ENCODE measurements around the gene TCP11L2. TPM values are rescaled to one million over a fixed set of nuclear protein-coding genes. Genes with fewer than 3 reads are reported as not detected.

TCP11L2 gene
- total and polyA plus RNA-seq, 2 of the 13 experiments (the other 11 are each of a cell fraction or from before 2014, with no cell fraction given), result 4.6 to 24.1 TPM

GRCh38 chr12:106269150-106269771, 33.3 kb upstream of the TCP11L2 start:
- H3K9ac ChIP-seq (ENCODE audit: insufficient read depth, low read depth, low read length), result no peak overlapping the region
- DNase-seq (ENCODE audit: low spot score) (no peak), ATAC-seq (no peak), FAIRE-seq (no peak)
- BruUV-seq (replicated peaks), result no TSS peak
- H3K79me2 ChIP-seq (ENCODE audit: insufficient read depth, low read length), result no peaks in the 10 kb centered on the region
- POLR2A ChIA-PET, result no interaction called here
- no peak for TF ChIP-seq RXRB (CRISPR knock-in tag; IDR thresholded peaks at IDR 0.05; ENCODE audit: borderline replicate concordance)
- TF ChIP-seq POLR2G (IDR thresholded peaks at IDR 0.05; ENCODE audit: low read depth, low read length), result no peak
- TF ChIP-seq NFE2 (CRISPR knock-in tag; IDR thresholded peaks at IDR 0.05), result no peak
- no peak for TF ChIP-seq RORA (CRISPR knock-in tag; IDR thresholded peaks at IDR 0.05)
- TF ChIP-seq E2F2 (CRISPR knock-in tag; IDR thresholded peaks at IDR 0.05; ENCODE audit: borderline replicate concordance), result no peak
- TF ChIP-seq GMEB2 (CRISPR knock-in tag; IDR thresholded peaks at IDR 0.05; ENCODE audit: low read depth), result no peak
- no peak for TF ChIP-seq PCBP2 (optimal IDR thresholded peaks at IDR 0.05; ENCODE audit: low read depth, low read length, poor library complexity, severe bottlenecking)
- TF ChIP-seq KAT2B (IDR thresholded peaks at IDR 0.05; ENCODE audit: borderline replicate concordance, low read depth, low read length), result no peak
- no peak for TF ChIP-seq MIER2 (CRISPR knock-in tag; IDR thresholded peaks at IDR 0.05)
- no peak for TF ChIP-seq THAP11 (CRISPR knock-in tag; IDR thresholded peaks at IDR 0.05)
- TF ChIP-seq RBM39 (IDR thresholded peaks at IDR 0.05; ENCODE audit: low read depth, low read length, poor library complexity, severe bottlenecking), result no peak
- TF ChIP-seq AKNA (CRISPR knock-in tag; IDR thresholded peaks at IDR 0.05; ENCODE audit: borderline replicate concordance), result no peak
- TF ChIP-seq ZNF841 (CRISPR knock-in tag; IDR thresholded peaks at IDR 0.05; ENCODE audit: borderline replicate concordance), result no peak
- H4K20me1 ChIP-seq (ENCODE audit: insufficient read depth, low read length), result no peaks in the 10 kb centered on the region
- H3K27ac ChIP-seq (ENCODE audit: extremely low read length, insufficient read depth, low read length), result no peak overlapping the region
- no peak overlapping the region for H3K4me2 ChIP-seq (ENCODE audit: low read depth, low read length)
- H3K36me3 ChIP-seq (replicated peaks in 1 of 2; ENCODE audit: control insufficient read depth in 1 of 2, insufficient read depth in 2 of 2, low read length in 2 of 2), result no peaks in the 10 kb centered on the region
- 62% methylated on average over 7 of the region's 7 CpGs for WGBS (ENCODE audit: low lambda C conversion rate)
- H2AFZ ChIP-seq (ENCODE audit: low read length), result no peak overlapping the region
- no peak overlapping the region for H3K4me3 ChIP-seq (replicated peaks in 1 of 3; ENCODE audit: insufficient read depth in 1 of 3, low read depth in 2 of 3, low read length in 3 of 3)
- in situ Hi-C loops (cut with HindIII; ENCODE audit: extremely low pct_ligation_motif_present, low pct_unique_long_range_greater_than_20kb), result no loop called here
- peaks cover 30% of the 10 kb centered on the region for H3K4me1 ChIP-seq (ENCODE audit: insufficient read depth, low read length)
- H3K27me3 ChIP-seq (ENCODE audit: control insufficient read depth in 1 of 2, insufficient read depth in 2 of 2, low read length in 2 of 2), result peaks cover 0 to 2% of the 10 kb centered on the region in 2 experiments; a peak in 1 of 5 replicates
- intact Hi-C loops (cut with micrococcal nuclease; ENCODE audit: unreplicated experiment), result no loop called here
- CTCF ChIA-PET (ENCODE audit: low intra/inter-chr PET ratio, low total read pairs), result no interaction called here
- H3K9me3 ChIP-seq (ENCODE audit: low read length), result no peaks in the 10 kb centered on the region
